AG08396 (cell line): ENCODE measurements around the gene SHOX.

Experiments used
- DNase-seq: peaks from one replicate; pipeline ENCODE4 v3.0.0; 2012; ENCODE audit warnings: low spot score, mixed read lengths

SHOX gene

GRCh38 chrX:666762-667720, 36.5 kb downstream of the SHOX start:
- no peak for DNase-seq

- DNase-seq: no peak
Measured at GRCh38 chrX:670645-671044, 40.1 kb downstream of the SHOX start.

DNA sequence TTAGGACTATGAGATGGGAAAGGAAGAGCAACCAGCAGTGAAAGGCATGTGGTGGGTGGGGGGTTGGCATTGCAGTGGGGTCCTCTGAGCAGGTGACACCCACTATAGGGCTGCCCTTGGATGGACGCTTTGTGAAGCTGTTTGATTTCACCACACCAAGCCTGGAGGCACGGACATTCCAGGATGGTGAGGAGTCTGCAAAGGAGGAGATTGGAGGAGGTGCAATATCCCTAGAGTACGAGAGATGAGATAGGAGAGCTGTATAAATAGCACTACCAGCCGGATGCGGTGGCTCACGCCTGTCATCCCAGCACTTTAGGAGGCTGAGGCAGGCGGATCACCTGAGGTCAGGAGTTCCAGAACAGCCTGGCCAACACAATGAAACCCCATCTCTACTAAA, 42.3 kb downstream of the SHOX start:
- no peak for DNase-seq

- DNase-seq: no peak
Measured at GRCh38 chrX:675279-675954, 44.8 kb downstream of the SHOX start.

DNA sequence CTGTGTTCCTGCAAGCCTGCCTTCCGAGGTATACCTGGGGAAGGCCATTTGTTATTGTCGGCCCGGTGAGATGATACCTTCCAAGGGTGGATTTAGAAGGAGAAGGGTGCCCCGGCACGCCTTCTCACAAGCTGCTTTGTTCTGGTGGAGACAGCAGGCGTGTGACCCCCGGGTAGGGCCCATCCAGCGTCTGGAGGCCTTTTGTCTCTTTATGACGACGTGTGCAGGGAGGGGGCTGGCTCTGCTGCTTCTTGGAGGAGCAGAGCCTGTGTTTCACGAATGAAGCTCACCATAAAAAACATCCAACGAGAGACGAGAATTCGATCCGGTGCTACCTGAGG, 45.3 kb downstream of the SHOX start:
- no peak for DNase-seq

DNA sequence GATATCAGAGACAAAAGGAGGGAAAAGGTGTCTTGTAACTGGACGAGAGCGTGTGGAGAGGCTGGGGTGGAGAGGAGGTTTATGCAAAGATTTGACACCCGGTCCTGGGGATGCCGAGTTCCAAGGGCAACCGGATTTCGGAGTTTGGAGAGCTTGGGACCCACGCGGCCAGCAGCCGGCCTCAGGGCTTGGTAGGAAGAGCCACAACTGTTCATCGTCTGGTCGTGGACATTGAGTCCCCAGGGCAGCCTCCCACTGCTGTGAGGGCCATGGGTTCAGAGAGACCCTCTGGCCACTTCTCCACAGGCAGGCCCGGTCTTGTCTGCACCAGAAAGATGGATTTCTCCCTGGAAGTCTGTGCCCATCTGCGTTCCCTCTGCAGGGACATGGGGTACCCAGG, 46.8 kb downstream of the SHOX start:
- DNase-seq: no peak

- DNase-seq: no peak
Measured at GRCh38 chrX:679291-679979, 48.8 kb downstream of the SHOX start.

DNA sequence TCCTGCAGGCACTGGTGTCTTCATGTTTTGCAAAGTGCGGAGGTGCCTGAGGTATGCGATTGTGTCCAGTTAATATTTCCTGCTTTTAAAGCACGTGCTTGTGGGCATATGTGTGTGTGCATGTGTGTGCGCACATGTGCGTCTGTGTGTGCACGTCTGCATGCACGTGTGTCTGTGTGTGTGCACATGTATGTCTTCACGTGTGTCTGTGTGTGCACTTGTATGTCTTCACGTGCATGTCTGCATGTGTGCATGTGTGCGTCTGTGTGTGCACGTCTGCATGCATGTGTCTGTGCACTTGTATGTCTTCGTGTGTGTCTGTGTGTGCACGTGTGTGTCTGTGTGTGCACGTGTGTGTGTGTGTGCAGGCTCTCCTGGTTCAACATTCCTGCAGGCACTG, 49.5 kb downstream of the SHOX start:
- DNase-seq: no peak

DNA sequence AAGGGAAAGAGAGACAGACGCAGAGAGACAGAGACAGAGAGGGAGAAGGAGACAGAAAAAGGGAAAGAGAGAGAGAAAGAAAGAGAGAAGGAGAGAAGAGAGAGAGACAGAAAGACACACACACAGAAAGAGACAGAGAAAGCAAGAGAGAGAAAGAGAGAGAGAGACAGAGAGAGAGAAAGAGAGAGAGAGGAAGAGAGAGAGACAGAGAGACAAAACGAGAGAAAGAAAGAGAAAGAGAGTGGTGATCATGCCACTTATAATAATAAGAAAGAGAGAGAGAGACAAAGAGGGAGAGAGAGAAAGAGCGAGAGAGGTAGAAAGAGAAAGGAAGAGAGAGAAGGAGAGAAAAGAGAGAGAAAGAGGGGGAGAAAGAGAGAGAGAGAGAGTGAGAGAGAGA, 51.4 kb downstream of the SHOX start:
- no peak for DNase-seq

- no peak for DNase-seq
Measured at GRCh38 chrX:682892-683291, 52.3 kb downstream of the SHOX start.

GRCh38 chrX:683576-683975, 53.0 kb downstream of the SHOX start:
- no peak for DNase-seq

DNA sequence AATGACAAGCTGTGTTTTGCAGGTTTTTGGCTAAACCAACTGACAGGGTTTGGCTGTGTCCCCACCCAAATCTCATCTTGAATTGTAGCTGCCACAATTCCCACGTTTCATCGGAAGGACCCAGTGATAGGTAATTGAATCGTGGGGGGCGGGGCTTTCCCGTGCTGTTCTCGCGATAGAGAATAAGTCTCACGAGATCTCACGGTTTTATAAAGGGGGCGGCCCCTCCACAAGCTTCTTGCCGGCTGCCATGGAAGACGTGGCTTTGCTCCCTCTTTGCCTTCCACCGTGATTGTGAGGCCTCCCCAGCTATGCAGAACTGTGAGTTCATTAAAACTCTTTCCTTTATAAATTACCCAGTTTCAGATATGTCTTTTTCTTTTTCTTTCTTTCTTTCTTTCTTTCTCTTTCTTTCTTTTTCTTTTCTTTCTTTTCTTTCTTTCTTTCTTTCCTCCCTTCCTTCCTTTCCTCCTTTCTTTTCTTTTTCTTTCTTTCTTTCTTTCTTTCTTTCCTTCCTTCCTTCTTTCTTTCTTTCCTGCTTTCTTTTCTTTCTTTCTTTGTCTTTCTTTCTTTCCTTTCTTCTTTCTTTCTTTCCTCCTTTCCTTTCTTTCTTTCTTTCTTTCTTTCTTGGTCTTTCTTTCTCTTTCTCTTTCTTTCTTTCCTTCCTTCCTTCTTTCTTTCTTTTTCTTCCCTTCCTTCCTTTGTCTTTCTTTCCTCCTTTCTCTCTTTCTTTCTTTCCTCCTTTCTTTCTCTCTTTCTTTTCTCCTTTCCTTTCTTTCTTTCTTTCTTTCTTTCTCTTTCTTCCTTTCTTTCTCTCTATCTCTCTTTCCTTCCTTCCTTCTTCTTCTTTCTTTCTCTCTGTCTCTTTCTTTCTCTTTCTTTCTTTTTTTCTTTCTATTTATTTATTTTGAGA, 54.8 kb downstream of the SHOX start:
- DNase-seq: no peak

DNA sequence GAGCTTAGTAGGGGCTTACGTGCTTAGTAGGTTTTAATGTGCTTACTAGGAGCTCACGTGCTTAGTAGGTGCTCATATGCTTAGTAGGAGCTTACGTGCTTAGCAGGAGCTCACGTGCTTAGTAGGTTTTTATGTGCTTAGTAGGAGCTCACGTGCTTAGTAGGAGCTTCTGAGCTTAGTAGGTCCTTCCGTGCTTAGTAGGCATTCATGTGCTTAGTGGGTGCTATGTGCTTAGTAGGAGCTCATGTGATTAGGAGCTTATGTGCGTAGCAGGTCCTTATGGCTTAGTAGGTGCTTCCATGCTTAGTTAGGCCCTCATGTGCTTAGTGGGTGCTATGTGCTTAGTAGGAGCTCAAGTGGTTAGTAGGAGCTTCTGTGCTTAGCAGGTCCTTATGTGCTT, 59.4 kb downstream of the SHOX start:
- no peak for DNase-seq

- DNase-seq: no peak
Measured at GRCh38 chrX:694800-695199, 64.2 kb downstream of the SHOX start.

DNA sequence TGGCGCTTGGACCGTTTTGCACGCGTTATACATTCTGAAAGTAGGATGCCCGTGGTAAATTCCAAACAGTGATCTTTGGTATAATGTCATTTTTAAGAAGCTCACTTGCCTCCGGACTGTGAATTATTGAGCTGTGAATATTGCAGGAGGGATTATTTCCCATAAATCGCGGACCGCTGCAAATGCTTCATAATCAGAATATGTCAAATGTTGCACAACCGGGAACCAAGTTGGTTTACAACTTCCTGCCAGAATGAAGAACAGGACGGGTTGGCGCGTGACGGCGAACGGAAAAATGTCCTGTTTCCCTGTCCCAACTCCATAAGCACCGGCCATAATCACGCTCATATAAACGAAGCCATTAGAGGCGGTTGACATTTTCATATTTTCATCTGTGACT, 67.6 kb downstream of the SHOX start:
- no peak for DNase-seq

- no peak for DNase-seq
Measured at GRCh38 chrX:700936-701335, 70.3 kb downstream of the SHOX start.

- DNase-seq: no peak
Measured at GRCh38 chrX:701673-702072, 71.1 kb downstream of the SHOX start.

DNA sequence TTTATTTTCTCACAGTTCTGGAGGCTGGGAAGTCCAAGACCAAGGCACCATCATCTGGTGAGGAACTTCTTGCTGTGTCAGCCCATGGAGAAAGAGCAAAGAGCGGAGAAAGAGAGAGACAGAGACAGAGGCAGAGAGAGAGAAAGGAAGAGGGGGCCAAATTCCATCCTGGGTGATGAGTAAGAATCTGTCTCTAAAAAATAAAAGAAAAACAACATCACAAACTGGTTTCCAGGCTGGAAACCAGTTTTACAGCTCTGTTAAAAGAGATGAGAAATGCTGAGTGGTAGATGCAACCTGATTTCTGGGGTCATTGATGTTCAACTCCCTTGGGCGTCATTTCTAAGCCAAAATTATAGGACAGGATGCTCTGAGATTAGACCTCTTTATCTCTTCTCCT, 72.9 kb downstream of the SHOX start:
- no peak for DNase-seq

GRCh38 chrX:703866-704265, 73.3 kb downstream of the SHOX start:
- no peak for DNase-seq
